Omental fat pad (tissue), 4 donors: Measurements from ENCODE around the gene GATA2. TPM values are rescaled to one million over a fixed set of nuclear protein-coding genes. Genes with fewer than 3 reads are reported as not detected.

Experiments used
- ATAC-seq: fragments of 150-250 bp; one replicate; pipeline ENCODE4 v1.9.1; 2016; ENCODE audit warnings: mild to moderate bottlenecking, moderate library complexity; ENCODE audit not compliant: low FRiP score
- DNase-seq: peaks from one replicate; pipeline ENCODE4 v3.0.0-alpha.2; 2019; ENCODE audit warnings: low spot score
- CTCF ChIP-seq, 3 donors: fragments of 450-650 bp; IDR thresholded peaks; one replicate each; pipeline ENCODE4 v1.5.1; 2016 to 2017; ENCODE audit warnings: antibody characterized with exemption in 3 of 3, mild to moderate bottlenecking in 3 of 3, moderate library complexity in 2 of 3
- total RNA-seq, 4 donors: library from RNA; depleted of rRNA; stranded (reverse); fragments of >200 nt; gene quantifications; one replicate each; pipeline ENCODE4 v1.1.0, GENCODE V29; 2016

GATA2 gene
- total RNA-seq, 4 donors from 2014 or later, result 4.2 to 32.5 (median 9.0) TPM

GRCh38 chr3:128463771-128464170, 29.2 kb downstream of the GATA2 start:
- ATAC-seq (no peak), DNase-seq (no peak)
- TF ChIP-seq CTCF (IDR thresholded peaks at IDR 0.05), result no peak

- DNase-seq (no peak), ATAC-seq (no peak)
- TF ChIP-seq CTCF (IDR thresholded peaks at IDR 0.05), result no peak
Observed at GRCh38 chr3:128463354-128463753, 29.6 kb downstream of the GATA2 start.

GRCh38 chr3:128462931-128463330, 30.1 kb downstream of the GATA2 start:
- DNase-seq (no peak), ATAC-seq (no peak)
- no peak for TF ChIP-seq CTCF (IDR thresholded peaks at IDR 0.05)

- DNase-seq (no peak), ATAC-seq (no peak)
- no peak for TF ChIP-seq CTCF (IDR thresholded peaks at IDR 0.05)
Observed at GRCh38 chr3:128462341-128462910, 30.6 kb downstream of the GATA2 start.

GRCh38 chr3:128461731-128462130, 31.3 kb downstream of the GATA2 start:
- DNase-seq (no peak), ATAC-seq (no peak)
- no peak for TF ChIP-seq CTCF (IDR thresholded peaks at IDR 0.05)

GRCh38 chr3:128459461-128459820, 33.6 kb downstream of the GATA2 start:
- ATAC-seq (no peak), DNase-seq (no peak)
- no peak for TF ChIP-seq CTCF (IDR thresholded peaks at IDR 0.05)

GRCh38 chr3:128458746-128459460, 34.1 kb downstream of the GATA2 start:
- no peak for TF ChIP-seq CTCF (IDR thresholded peaks at IDR 0.05)
- ATAC-seq, result no peak
- DNase-seq, result no peak
